ENCODE measurements around the gene SZT2.

The SZT2 gene

DNA sequence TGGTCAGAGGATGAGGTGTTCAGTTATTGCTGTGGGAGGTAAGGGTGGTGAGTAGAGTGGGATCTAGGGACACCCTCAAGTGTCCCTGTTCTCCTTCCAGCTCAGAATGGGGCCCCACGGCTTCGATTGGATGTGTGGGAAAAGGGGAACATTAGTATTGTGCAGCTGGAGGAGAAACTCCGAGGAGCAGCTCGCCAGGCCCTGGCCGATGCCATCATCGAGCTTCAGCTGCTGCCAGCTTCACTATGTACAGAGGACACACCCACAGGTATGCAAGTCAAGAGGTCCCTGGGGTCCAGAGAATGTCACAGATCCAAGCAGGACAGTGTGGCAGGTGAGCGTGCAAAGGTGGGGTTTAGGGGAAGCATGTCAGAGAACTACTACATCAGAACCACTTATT, 50.1 kb downstream of the SZT2 start:
- TF ChIP-seq, protein P1, sequence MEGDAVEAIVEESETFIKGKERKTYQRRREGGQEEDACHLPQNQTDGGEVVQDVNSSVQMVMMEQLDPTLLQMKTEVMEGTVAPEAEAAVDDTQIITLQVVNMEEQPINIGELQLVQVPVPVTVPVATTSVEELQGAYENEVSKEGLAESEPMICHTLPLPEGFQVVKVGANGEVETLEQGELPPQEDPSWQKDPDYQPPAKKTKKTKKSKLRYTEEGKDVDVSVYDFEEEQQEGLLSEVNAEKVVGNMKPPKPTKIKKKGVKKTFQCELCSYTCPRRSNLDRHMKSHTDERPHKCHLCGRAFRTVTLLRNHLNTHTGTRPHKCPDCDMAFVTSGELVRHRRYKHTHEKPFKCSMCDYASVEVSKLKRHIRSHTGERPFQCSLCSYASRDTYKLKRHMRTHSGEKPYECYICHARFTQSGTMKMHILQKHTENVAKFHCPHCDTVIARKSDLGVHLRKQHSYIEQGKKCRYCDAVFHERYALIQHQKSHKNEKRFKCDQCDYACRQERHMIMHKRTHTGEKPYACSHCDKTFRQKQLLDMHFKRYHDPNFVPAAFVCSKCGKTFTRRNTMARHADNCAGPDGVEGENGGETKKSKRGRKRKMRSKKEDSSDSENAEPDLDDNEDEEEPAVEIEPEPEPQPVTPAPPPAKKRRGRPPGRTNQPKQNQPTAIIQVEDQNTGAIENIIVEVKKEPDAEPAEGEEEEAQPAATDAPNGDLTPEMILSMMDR (conservative IDR thresholded peaks at IDR 0.05; ENCODE audit: low read depth, low read length), result no peak
- DNase-seq (ENCODE audit: low read depth), result no peak
- no peak overlapping the region for H3K4me3 ChIP-seq (ENCODE audit: low read depth, low read length)

DNA sequence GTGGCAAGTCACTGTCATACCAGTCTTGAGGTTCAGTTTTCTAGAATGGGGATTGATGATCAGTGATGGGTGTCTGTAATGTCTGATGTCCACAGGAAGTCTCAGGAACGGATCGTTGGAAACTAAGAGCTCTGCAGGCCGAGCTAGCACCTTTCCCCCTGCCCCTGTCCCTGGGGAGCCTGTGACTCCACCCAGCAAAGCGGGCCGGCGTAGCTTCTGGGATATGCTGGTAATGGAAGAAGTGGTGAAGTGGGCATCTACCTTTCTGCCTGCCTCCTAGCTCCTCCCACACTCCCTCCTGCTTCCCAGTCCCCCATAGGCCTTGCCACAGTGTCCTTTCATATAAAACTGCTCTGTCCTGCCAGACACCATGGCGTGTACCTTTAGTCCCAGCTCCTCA, 50.7 kb downstream of the SZT2 start:
- H3K4me3 ChIP-seq (ENCODE audit: low read depth, low read length), result no peak overlapping the region
- TF ChIP-seq, protein P1 (conservative IDR thresholded peaks at IDR 0.05; ENCODE audit: low read depth, low read length), result no peak
- no peak for DNase-seq (ENCODE audit: low read depth)

DNA sequence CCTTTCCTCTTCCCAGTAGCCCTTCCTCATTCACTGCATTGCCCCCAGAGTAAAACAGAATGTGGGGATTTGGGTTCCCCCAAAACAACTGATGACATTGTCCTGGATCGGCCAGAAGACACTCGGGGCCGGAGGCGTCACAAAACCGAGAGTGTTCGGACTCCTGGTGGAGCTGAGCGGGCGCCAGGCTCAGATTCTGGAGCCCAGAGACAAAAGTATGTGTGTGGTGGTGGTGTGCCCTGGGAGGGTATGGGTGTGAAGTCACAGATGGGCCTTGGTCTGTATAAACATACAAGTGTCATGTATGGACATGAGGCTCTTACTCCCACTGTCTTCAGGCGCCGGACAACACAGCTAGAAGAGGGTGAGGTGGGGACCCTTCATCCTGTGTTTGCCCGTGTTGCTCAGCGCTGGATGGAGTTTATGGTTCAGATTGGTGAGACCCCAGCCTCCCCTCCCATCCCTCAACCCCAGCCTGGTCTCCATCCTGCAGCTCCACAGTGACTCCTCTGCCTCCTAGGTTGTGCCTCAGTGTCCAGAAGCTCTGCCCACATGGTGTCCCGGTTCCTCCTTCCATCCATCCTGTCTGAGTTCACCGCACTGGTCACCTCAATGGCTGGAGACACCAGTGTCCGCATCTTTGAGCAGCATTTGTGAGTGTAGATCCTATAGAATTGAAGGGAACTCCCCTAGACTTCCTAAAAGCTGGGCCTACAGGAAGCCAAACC, 51.6 kb downstream of the SZT2 start:
- no peak overlapping the region for H3K4me3 ChIP-seq (ENCODE audit: low read depth, low read length)
- TF ChIP-seq, protein P1 (conservative IDR thresholded peaks at IDR 0.05; ENCODE audit: low read depth, low read length), result no peak
- no peak for DNase-seq (ENCODE audit: low read depth)

DNA sequence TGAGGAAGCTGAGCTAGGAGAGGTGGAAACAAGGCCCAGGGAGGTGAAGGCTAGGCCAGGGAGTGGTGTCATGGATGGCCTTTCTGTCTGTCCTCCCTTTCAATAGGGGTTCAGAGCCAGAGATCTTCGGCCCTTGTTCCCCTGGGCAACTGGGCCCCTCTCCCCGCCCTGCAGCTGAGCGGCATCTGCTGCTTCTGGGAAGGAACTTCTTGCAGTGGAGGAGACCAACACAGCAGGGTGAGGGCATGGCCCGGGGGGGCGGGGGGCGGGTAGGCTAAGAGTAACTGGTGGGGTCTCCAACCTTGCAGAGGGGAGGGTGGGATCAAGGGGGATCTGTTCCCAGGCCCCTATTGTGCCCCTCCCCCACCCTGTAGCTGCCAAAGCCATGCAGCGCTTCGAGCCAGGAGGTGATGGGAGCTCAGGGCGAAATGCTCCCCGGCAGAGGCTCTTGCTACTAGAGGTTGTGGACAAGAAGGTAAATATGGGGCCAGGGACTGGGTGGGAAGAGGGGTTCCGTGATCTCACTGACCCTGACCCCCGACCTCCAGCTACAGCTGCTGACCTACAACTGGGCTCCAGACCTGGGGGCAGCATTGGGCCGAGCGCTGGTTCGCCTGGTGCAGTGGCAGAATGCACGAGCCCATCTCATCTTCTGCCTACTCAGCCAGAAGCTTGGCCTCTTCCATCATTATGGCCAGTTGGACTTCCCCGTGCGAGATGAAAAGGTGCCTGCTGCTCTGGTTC, 52.4 kb downstream of the SZT2 start:
- DNase-seq (ENCODE audit: low read depth), result no peak
- no peak overlapping the region for H3K4me3 ChIP-seq (ENCODE audit: low read depth, low read length)
- TF ChIP-seq, protein P1 (conservative IDR thresholded peaks at IDR 0.05; ENCODE audit: low read depth, low read length), result no peak

DNA sequence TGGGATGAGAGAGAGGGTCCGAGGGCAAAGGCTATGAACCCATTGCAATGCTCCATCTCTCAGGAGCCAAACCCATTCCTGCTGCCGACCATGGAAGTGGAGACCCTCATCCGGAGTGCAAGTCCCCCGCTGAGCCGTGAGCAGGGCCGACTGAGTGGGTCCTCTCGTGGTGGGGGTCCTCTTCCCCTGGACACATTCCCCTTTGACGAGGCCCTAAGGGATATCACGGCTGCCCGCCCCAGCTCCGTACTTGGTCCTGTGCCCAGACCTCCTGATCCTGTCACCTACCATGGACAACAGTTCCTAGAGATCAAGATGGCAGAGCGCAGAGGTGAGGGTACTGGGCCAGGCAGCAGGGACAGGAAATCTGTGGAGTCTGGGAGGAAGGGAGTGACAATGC, 53.1 kb downstream of the SZT2 start:
- no peak overlapping the region for H3K4me3 ChIP-seq (ENCODE audit: low read depth, low read length)
- no peak for DNase-seq (ENCODE audit: low read depth)
- TF ChIP-seq, protein P1 (conservative IDR thresholded peaks at IDR 0.05; ENCODE audit: low read depth, low read length), result no peak

DNA sequence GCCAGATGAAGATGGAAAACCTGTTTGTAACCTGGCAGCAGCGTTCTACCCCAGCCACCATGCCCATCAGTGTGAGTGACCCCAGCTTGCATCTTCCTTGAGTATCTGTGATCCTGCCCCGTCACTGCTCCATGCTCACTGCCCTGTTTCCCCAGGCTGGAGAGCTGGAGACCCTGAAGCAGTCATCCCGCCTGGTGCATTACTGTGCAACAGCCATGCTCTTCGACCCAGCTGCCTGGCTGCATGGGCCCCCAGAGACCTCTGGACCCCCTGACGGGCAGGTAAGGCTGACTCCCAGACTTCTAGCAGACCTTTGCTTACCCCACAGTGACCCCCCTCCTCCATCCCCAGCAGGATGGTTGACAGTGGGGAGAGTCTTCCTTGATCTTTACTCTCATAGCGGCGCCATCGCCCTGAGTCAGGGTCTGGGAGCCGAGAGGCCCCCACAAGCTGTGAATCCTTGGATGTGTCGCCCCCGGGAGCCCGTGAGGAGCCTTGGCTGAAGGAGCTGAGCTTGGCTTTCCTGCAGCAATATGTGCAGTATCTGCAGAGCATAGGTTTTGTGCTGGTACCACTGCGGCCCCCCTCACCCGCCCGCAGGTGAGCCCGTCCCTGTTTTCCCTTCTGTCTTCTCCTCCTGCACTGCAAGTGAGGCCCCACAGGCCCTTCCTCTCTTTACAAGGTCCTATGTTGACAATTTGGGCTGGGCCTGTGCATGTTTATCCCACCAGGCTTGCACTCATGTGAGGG, 53.7 kb downstream of the SZT2 start:
- TF ChIP-seq, protein P1 (conservative IDR thresholded peaks at IDR 0.05; ENCODE audit: low read depth, low read length), result no peak
- H3K4me3 ChIP-seq (ENCODE audit: low read depth, low read length), result no peak overlapping the region
- no peak for DNase-seq (ENCODE audit: low read depth)
